Fibroblast of skin of left biceps (primary cell): ENCODE data around the gene TEX19.
"Not testable (repeated sequence)": the region's sequence is repeated elsewhere in the genome, so short reads cannot be mapped to it uniquely, and the experiment has no call there.

Source experiments
- DNase-seq, 2 experiments: peaks; one replicate each; pipeline ENCODE4 v3.0.0-alpha.2; 2013; ENCODE audit warnings: low read depth in 2 of 2

TEX19 gene

GRCh38 chr17:82334622-82335394, 24.2 kb upstream of the TEX19 start:
- DNase-seq, result no peak

GRCh38 chr17:82338858-82339633, 20.0 kb upstream of the TEX19 start:
- peak; percentile 30 to 32 for DNase-seq

- no peak for DNase-seq
These were observed 19.1 kb upstream of the TEX19 start for GRCh38 chr17:82339634-82340580.

GRCh38 chr17:82342361-82343079, 16.5 kb upstream of the TEX19 start:
- DNase-seq, result no peak

- DNase-seq, result no peak
These were observed 15.5 kb upstream of the TEX19 start for GRCh38 chr17:82343560-82343959.

GRCh38 chr17:82344175-82344907, 14.7 kb upstream of the TEX19 start:
- DNase-seq, result no peak

- DNase-seq, result no peak
These were observed 13.7 kb upstream of the TEX19 start for GRCh38 chr17:82345151-82345976.

- DNase-seq, result no peak
These were observed 12.4 kb upstream of the TEX19 start for GRCh38 chr17:82346342-82347300.

- not testable (repeated sequence) for DNase-seq
These were observed 11.1 kb upstream of the TEX19 start for GRCh38 chr17:82347994-82348393.

- DNase-seq, result no peak
These were observed 10.6 kb upstream of the TEX19 start for GRCh38 chr17:82348434-82348833.

GRCh38 chr17:82348866-82349265, 10.2 kb upstream of the TEX19 start:
- DNase-seq, result no peak

- DNase-seq, result peak; percentile 58 to 69
These were observed 9.8 kb upstream of the TEX19 start for GRCh38 chr17:82349287-82349701.

GRCh38 chr17:82350182-82351030, 8.6 kb upstream of the TEX19 start:
- no peak for DNase-seq

GRCh38 chr17:82351254-82351712, 7.8 kb upstream of the TEX19 start:
- DNase-seq, result no peak

GRCh38 chr17:82351713-82352488, 7.1 kb upstream of the TEX19 start:
- DNase-seq, result peak; percentile 44 to 45

- DNase-seq, result no peak
These were observed 5.6 kb upstream of the TEX19 start for GRCh38 chr17:82353484-82353883.
